Activated CD4-positive, alpha-beta memory T cell treated with anti-CD3 and anti-CD28 coated beads for 36 hours (primary cell): ENCODE data around the gene PPP1R1A. TPM values are rescaled to one million over a fixed set of nuclear protein-coding genes. Genes with fewer than 3 reads are reported as not detected.

Source experiments
- CTCF ChIA-PET: fragments of 350-600 bp; sonication (Branson Sonifier 250); formaldehyde crosslinking; loops from one replicate; lab custom pipeline; 2021; ENCODE audit warnings: antibody characterized with exemption, inconsistent platforms; lab: Charles Lee
- POLR2A ChIA-PET: fragments of 350-600 bp; sonication (Branson Sonifier 250); formaldehyde crosslinking; loops from one replicate; lab custom pipeline; 2021; ENCODE audit warnings: antibody characterized with exemption; lab: Charles Lee
- DNase-seq: peaks from one replicate; pipeline ENCODE4 v3.0.0-alpha.2; 2020
- H3K27ac Mint-ChIP-seq: one replicate; pipeline ENCODE4 v1.8.0; 2021; ENCODE audit warnings: mixed read lengths
- H3K27me3 Mint-ChIP-seq: one replicate; pipeline ENCODE4 v1.8.0; 2021; ENCODE audit warnings: mixed read lengths
- H3K36me3 Mint-ChIP-seq: one replicate; pipeline ENCODE4 v1.8.0; 2021; ENCODE audit warnings: mixed read lengths
- H3K4me1 Mint-ChIP-seq: one replicate; pipeline ENCODE4 v1.8.0; 2021; ENCODE audit warnings: low read depth, mixed read lengths
- H3K4me3 Mint-ChIP-seq: one replicate; pipeline ENCODE4 v1.8.0; 2021; ENCODE audit warnings: mild to moderate bottlenecking, mixed read lengths
- H3K9me3 Mint-ChIP-seq: one replicate; pipeline ENCODE4 v1.8.0; 2021; ENCODE audit warnings: mixed read lengths
- intact Hi-C: fragments of 100-400 bp; cut with micrococcal nuclease; formaldehyde crosslinking; loops from one replicate; pipeline ENCODE4 v1.15.1; 2023
- total RNA-seq, 2 experiments: library from RNA; stranded (reverse); gene quantifications; one replicate each; pipeline ENCODE4 v1.2.3, GENCODE V29; 2021

Gene PPP1R1A
- total RNA-seq = not detected

- Mint-ChIP-seq H3K9me3 (no peaks in the 10 kb centered on the region), H3K27ac (no peak within 1 kb of the TSS), H3K36me3 (no peaks in the 10 kb centered on the region), H3K27me3 (peaks cover 52% of the 10 kb centered on the region), H3K4me1 (peaks cover 8% of the 10 kb centered on the region), H3K4me3 (no peak within 1 kb of the TSS)
- intact Hi-C loops = no loop called here
- ChIA-PET POLR2A (no interaction called here), CTCF (interaction anchor here (0.6 to 2.9 kb wide), 3 partner anchors 9 to 53 kb away, joined by 3 to 19 read pairs (median 8); no protein-coding TSS in a partner anchor)
- no peak for DNase-seq
Observed at GRCh38 chr12:54588110-54588889, at the start of gene PPP1R1A. Gene PPP1R1A (minus strand): TSS chr12:54588659. CDS start chr12:54588488, 171 bp downstream.

GRCh38 chr12:54634795-54635194, 46.3 kb upstream of the PPP1R1A start, which contains the start of gene LACRT:
Gene LACRT (minus strand): TSS chr12:54634895. CDS start chr12:54634841, 54 bp downstream.
- Mint-ChIP-seq H3K9me3 (no peaks in the 10 kb centered on the region), H3K4me3 (no peak within 1 kb of the TSS), H3K27me3 (peaks cover 7% of the 10 kb centered on the region), H3K4me1 (no peaks in the 10 kb centered on the region), H3K36me3 (no peaks in the 10 kb centered on the region), H3K27ac (no peak within 1 kb of the TSS)
- POLR2A ChIA-PET = no interaction called here
- DNase-seq = no peak
- CTCF ChIA-PET = no interaction called here
- intact Hi-C loops = no loop called here

- no peak for DNase-seq
- H3K27me3 Mint-ChIP-seq = peaks cover 9% of the 10 kb centered on the region
- H3K27ac Mint-ChIP-seq = no peak overlapping the region
- CTCF ChIA-PET = no interaction called here
- H3K36me3 Mint-ChIP-seq = peaks cover 3% of the 10 kb centered on the region
- H3K9me3 Mint-ChIP-seq = peaks cover 10% of the 10 kb centered on the region
- H3K4me3 Mint-ChIP-seq = no peak overlapping the region
- H3K4me1 Mint-ChIP-seq = no peaks in the 10 kb centered on the region
- intact Hi-C loops = no loop called here
- POLR2A ChIA-PET = no interaction called here
Observed at GRCh38 chr12:54631988-54632728, 43.7 kb upstream of the PPP1R1A start.

GRCh38 chr12:54631551-54631950, 43.1 kb upstream of the PPP1R1A start:
- ChIA-PET POLR2A (no interaction called here), CTCF (interaction anchor here (0.9 to 1.7 kb wide), 2 partner anchors 27 to 35 kb away, joined by 3 to 4 read pairs; no protein-coding TSS in a partner anchor)
- Mint-ChIP-seq H3K36me3 (peaks cover 3% of the 10 kb centered on the region), H3K4me1 (no peaks in the 10 kb centered on the region), H3K27ac (no peak overlapping the region), H3K27me3 (peaks cover 15% of the 10 kb centered on the region), H3K4me3 (no peak overlapping the region), H3K9me3 (peaks cover 16% of the 10 kb centered on the region)
- no peak for DNase-seq
- intact Hi-C loops = no loop called here

- H3K36me3 Mint-ChIP-seq = peaks cover 3% of the 10 kb centered on the region
- peaks cover 16% of the 10 kb centered on the region for H3K9me3 Mint-ChIP-seq
- no peaks in the 10 kb centered on the region for H3K4me1 Mint-ChIP-seq
- H3K27me3 Mint-ChIP-seq = peaks cover 17% of the 10 kb centered on the region
- ChIA-PET CTCF (interaction anchor here (1.7 kb wide), 1 partner anchor 33 kb away, joined by 4 read pairs; no protein-coding TSS in a partner anchor), POLR2A (no interaction called here)
- no peak overlapping the region for H3K27ac Mint-ChIP-seq
- DNase-seq = no peak
- no peak overlapping the region for H3K4me3 Mint-ChIP-seq
- intact Hi-C loops = no loop called here
Observed at GRCh38 chr12:54629925-54630324, 41.5 kb upstream of the PPP1R1A start.

- DNase-seq = no peak
- ChIA-PET POLR2A (no interaction called here), CTCF (interaction anchor here (1.4 kb wide), 1 partner anchor 48 kb away, joined by 3 read pairs; no protein-coding TSS in a partner anchor)
- Mint-ChIP-seq H3K36me3 (peaks cover 3% of the 10 kb centered on the region), H3K4me1 (no peaks in the 10 kb centered on the region), H3K27ac (no peak overlapping the region), H3K4me3 (no peak overlapping the region), H3K9me3 (peaks cover 16% of the 10 kb centered on the region), H3K27me3 (peaks cover 24% of the 10 kb centered on the region)
- intact Hi-C loops = no loop called here
Observed at GRCh38 chr12:54628186-54628846, 39.9 kb upstream of the PPP1R1A start.

GRCh38 chr12:54627304-54627703, 38.8 kb upstream of the PPP1R1A start:
- no peak for DNase-seq
- peaks cover 28% of the 10 kb centered on the region for H3K27me3 Mint-ChIP-seq
- CTCF ChIA-PET = no interaction called here
- intact Hi-C loops = no loop called here
- H3K9me3 Mint-ChIP-seq = peaks cover 16% of the 10 kb centered on the region
- POLR2A ChIA-PET = no interaction called here
- peaks cover 3% of the 10 kb centered on the region for H3K36me3 Mint-ChIP-seq
- no peak overlapping the region for H3K4me3 Mint-ChIP-seq
- no peak overlapping the region for H3K27ac Mint-ChIP-seq
- H3K4me1 Mint-ChIP-seq = no peaks in the 10 kb centered on the region

GRCh38 chr12:54625598-54625997, 37.1 kb upstream of the PPP1R1A start:
- no peak for DNase-seq
- Mint-ChIP-seq H3K27me3 (peaks cover 29% of the 10 kb centered on the region), H3K36me3 (peaks cover 3% of the 10 kb centered on the region), H3K9me3 (peaks cover 16% of the 10 kb centered on the region), H3K27ac (no peak overlapping the region), H3K4me3 (no peak overlapping the region), H3K4me1 (no peaks in the 10 kb centered on the region)
- POLR2A ChIA-PET = no interaction called here
- CTCF ChIA-PET = no interaction called here
- intact Hi-C loops = no loop called here

GRCh38 chr12:54624315-54625279, 36.1 kb upstream of the PPP1R1A start:
- no peak for DNase-seq
- Mint-ChIP-seq H3K9me3 (peaks cover 16% of the 10 kb centered on the region), H3K27ac (no peak overlapping the region), H3K27me3 (peaks cover 31% of the 10 kb centered on the region), H3K36me3 (peaks cover 3% of the 10 kb centered on the region), H3K4me1 (no peaks in the 10 kb centered on the region), H3K4me3 (no peak overlapping the region)
- POLR2A ChIA-PET = no interaction called here
- intact Hi-C loops = no loop called here
- CTCF ChIA-PET = interaction anchor here (0.8 kb wide), 1 partner anchor 18 kb away, joined by 3 read pairs; no protein-coding TSS in a partner anchor

- intact Hi-C loops = no loop called here
- Mint-ChIP-seq H3K9me3 (peaks cover 10% of the 10 kb centered on the region), H3K36me3 (peaks cover under 1% of the 10 kb centered on the region), H3K27ac (no peak overlapping the region), H3K4me3 (no peak overlapping the region), H3K4me1 (no peaks in the 10 kb centered on the region), H3K27me3 (peaks cover 32% of the 10 kb centered on the region)
- CTCF ChIA-PET = interaction anchor here (0.7 kb wide), 1 partner anchor 376 kb away, joined by 3 read pairs; no protein-coding TSS in a partner anchor
- POLR2A ChIA-PET = no interaction called here
- DNase-seq = no peak
Observed at GRCh38 chr12:54622463-54623183, 34.2 kb upstream of the PPP1R1A start.
